GM19240 (cell line): ENCODE data around the gene XIRP1.
"Not testable (repeated sequence)": the region's sequence is repeated elsewhere in the genome, so short reads cannot be mapped to it uniquely, and the experiment has no call there.

ENCODE experiments used
- DNase-seq: peaks from one replicate; pipeline ENCODE4 v3.0.0; 2011; ENCODE audit warnings: low spot score; ENCODE audit not compliant: insufficient read length

Gene XIRP1

DNA sequence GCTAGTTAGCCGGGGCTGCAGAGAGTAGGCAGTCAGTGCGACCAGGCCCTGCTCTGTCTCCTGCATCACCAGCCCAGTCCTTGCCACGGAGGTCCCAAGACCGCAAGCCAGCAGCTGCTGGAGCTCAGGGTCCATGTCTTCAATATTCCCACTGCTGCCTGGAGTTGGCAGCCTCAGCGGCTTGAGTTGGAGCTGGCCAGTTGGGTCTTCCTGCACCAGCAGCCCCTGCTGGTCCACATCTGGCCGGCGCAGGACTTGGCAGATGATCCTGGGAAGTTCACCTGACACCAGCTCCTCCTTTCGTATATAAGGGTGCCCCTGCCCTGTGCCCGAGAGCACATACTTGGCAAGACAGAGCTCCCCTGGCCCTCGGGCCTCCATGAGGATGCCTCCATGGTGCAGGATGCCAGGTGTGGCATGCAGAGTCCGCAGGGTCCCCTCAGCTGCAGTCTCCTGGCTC is 5.7 kb downstream of the XIRP1 start:
- DNase-seq: no peak

DNA sequence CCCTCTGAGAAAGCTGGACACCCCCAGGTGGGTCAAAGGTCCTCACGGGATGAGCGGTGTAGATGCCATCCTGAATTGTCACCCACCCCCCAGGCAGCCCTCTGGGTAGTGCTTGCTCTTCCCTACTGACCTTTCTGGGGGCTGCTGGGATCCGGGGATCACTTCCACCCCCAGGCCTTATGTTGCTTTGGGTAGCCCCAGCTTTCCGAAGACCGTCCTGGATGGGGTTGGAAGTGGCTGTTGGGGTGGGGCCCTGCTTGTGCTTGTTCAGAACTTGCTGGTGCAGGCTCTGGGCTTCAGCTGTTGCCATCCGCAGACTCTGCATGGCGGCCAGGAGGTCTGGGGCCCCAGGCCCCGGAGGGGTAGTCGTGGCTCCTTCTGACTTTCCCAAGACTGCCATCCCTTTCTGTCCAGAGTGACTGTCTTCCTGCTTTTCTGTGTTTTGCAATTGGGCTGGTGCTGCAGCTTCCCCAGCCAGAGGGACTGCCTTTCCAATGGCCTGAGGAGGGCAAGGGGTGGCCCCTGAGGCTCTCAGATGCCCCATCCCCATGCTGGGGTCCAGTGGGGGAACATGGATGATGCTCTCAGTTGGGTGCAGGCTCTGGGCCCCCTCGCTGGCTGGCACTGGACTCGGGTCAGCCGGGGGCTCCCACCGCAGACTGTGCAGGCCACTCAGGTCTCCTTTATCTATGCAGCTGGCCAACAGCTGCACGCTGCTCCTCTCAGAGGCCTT is 6.3 kb downstream of the XIRP1 start:
- DNase-seq: no peak

DNA sequence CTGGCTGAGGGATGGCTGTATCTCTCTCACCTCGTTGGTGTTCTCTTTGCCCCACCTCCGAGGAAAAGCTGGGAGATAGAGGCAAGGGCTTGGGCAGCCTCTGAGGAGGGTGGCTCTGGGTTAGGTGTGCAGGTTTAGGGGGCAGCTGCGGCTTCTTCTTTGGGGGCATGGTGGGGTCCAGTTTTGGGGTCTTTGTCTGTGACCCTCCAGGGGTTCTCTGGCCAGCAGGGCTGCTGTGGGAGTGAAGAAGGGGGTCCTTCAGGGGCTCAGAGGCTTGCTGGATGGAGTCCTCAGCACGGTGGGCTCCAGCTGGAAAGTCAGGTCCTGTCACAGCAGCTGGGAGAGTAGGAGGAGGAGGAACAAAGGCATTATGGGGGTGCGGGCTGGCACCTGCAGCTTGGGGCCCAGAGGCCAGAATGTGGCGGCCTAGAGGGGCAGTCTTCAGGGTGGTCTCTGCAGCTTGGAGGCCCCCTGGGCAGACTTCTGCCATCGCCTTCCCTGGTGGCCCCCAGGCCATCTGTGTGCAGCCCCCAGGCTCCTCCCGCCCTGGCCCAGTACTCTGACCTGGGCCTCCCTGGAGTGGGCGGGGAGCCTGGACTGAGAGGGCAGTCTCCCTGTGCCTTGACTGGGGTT is 7.0 kb downstream of the XIRP1 start:
- no peak for DNase-seq

DNA sequence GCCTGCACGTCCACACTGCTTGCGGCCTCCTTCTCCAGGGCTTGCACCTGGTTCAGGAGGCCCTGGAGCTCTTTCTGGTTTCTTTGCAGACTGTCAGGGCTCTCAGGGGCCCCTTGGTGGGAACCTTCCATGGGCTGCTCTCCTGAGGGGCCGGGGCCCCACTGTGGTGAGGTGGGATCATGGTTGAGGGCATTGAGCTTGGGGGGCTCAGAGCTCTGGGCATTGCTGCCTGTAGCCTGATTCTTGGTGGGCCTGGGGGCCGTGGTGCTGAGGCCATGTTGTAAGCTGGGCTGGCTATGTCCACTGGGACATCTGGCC is 7.5 kb downstream of the XIRP1 start:
- no peak for DNase-seq

DNA sequence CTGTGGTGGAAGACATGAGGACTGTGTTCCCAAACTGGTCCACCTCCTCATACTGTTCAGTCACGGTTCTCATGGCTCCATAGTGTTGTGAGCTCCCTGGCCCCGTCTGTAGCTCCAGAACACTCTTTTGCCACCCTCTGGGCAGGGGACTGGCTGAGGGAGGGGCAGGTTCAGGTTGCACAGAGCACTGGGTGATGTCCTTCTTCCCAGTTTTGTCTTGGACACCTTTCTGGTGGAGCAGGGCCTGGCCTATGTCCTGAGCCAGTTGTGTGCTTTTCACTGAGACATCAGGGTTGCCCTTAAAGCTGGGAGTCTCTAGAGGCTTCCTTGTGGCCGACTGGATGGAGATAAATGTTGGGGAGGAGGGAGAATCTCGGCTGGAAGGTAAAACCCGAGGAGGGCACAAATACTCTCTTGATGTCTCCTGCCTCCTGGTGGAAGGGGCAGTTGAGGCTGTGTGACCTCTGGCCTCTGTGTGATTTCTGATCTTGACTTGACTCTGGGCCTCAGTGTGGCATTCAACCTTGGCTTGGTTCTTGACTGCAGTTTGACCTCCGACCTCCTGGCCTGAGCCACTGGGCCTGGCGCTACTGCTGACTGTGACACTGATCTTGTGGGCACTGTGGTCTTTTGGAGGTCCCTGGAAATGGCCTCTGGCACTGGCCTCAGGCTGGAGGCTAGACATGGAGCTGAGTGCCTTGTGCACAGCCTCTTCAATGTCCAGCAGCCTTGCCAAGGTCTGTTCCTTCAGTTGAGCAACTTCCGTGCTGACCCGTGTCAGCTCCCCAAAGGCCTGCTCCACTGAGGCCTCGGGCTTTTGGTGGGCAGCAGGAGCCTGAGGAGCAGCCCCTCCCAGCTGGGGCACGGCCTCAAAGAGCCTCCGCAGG is 8.1 kb downstream of the XIRP1 start:
- no peak for DNase-seq

DNA sequence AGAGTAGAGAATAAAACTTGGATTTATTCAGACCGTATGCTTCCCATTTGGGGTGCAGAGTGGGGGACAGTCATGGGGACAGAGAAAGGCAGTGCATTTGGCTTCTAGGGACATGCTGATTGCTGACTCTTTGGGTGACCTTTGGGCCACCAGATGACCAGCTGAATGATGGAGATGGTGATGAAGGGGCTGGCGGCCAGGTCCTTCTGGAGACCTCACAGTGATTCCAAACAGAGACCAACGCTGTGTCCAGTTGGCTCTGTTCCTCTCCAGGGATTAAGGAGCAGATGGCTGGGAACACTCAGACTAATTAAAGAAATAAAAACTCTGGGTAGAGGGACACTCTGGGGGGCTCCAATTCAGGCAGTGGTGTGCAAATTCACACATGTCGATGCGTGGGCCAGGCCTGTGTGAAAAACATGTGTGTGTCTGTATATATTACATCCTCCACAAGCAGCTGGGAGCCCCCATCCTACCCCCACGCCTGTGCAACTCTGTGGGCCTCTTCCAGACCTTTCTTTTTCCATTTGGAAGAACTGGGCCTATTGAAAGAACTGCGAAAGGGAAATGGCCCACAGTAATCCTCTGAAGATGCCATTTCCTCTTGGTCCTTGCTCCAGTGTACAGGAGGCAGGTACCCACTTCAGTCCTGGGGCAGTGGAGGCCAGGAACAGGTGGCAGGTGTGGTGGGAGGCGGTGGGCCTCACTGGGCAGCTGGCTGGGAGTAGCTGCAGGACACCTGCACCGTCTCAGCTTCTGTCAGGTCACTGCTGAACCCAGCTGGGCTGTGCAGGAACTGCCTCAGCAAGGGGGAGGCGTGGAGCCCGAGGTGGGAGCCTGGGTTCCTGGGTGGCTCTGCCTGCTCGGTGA is 8.9 kb downstream of the XIRP1 start:
- DNase-seq: no peak

DNA sequence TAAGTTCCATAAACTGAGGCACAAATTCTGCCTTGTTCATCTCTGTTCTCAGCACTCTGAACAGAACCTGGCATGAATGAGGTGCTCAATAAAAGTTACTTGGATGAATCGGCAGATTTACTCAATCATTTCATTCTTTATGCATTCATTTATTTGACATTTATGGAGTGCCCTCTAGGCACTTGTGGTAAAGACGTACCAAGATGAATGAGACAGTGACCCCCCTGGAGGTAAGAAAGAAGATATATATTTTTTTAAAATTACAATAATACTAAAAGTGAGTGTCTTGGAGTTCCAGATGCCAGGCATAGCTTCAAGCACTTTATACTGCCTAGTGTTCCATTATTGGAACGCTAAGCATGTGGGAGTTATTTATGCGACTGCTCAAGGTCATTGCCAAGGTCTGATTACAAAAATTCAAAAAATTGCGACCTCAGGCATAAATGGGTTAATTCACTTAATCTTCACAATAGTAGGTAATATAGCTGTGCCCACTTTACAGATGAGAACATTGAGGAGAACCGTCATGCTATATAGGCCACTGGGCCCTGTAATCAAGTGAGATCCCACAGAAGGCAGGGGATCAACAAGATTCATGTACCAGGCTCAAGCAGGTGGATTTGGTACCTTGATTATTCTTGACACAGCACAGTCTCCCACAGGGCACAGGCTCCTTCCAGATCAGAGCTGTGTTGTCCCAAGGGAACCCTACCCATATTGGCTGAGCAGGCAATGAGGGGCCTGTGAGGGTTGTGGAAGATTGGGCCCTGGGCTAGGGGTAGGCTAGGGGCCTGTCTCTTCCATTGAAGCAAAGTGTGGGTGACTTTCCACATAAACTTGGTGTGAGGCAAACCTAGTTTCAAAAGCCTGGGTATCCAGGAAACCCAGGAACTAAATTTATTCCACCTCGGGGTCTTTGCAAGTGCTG is 10.7 kb downstream of the XIRP1 start:
- DNase-seq: no peak

DNA sequence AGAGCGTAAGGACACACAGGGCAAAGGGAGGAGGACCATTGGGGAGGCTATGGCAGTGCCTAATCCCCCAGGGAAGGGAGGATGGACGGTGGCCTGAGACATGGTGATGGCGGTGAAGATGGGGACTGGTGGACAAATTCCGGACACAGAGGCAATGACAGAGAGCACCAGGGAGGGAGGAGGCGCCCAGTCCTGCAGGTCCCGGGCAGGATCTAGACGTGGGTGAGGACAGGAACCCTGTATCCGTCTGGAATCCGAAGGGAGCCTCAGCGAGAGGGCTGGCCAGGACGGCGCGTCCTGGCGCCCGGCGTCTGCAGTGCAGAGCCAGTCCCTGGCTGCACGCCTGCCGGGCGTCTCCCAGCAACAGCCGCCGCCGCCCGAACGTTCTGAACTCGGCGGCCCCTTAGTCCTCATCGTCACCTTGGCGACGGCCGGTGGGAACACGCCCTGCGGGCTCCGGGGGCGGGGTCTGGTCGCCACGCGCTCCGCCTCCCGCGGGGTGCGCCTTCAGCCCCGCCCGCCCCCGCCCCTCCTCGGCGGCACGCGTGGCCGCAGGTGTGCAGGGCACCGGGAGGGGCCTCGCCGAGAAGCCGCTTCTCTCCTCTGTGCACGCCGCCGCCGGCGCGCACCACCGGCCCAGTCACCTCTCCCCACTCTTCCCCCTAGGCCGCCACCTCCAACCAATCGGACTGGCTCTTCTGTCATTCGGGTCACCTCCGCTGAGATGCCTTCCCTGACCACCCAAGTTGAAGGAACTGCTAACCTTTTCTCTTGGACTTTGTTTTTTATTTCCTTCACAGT is 11.6 kb downstream of the XIRP1 start:
- peak; percentile 88 for DNase-seq

DNA sequence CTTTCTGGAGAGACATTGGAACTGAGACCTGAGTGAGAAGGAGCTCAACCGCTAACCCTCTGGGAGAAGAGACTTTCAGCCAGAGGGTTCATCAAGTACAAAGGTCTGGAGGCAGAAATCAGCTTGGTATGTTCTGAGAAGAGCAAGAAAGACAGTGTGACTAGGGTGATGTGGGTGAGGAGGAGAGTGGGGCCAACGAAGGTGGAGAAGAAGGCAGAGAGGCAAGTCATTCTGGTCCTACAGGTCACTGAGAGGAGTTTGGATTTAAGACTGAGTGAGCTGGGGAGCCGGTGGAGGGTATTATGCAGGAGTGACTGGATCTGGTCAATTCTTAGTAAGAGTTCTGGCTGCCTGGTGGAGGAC is 12.2 kb downstream of the XIRP1 start:
- DNase-seq: no peak

DNA sequence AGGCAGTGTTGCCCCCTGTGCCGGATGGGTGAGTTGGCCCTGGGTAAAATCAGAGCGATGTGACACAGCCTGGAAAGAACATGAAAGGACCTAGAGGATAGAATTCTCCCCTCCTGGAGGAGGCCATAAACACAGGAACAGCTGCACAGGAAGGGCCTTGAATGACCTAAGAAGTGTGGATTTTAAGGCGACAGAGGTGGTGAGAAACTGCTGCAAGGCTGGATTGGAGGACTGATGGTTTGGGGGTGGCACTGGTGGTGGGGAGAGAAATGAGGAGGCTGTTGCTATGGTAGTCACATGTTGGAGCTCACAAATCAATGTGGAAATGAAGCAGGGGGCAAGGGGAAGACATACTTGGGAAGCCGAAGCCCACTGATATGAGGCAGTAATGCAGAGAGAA is 13.8 kb downstream of the XIRP1 start:
- DNase-seq: no peak

DNA sequence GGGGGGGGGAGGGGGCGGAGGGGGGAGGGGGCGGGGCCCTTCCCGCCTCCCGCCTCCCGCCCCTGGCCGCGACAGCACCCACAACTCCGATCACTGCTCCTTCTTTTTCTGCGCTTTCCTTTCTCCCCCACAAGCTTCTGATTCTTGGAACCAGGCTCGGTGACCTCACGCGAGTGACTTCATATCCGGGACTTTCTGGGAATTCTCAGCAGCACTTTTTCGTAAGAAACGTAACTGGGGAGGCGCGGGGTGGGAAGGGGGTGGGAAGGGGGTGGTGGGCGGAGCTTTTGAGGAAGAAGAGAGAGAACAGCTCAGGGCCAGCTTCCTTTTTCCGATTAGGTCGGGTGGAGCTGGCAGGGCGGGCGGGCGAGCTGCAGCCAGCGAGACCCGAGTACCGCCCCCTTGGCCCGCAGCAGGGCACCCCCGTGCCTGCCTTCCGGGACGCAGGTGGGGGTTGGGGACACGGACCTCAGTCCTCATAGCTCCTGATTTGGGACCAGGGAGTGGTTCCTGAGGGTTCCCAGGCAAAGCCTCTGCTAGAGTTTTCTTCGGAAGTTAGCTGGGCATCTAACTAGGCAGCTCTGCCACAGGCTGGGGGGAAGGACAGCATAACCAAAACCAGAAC is 14.6 kb downstream of the XIRP1 start:
- DNase-seq: peak; percentile 47

DNA sequence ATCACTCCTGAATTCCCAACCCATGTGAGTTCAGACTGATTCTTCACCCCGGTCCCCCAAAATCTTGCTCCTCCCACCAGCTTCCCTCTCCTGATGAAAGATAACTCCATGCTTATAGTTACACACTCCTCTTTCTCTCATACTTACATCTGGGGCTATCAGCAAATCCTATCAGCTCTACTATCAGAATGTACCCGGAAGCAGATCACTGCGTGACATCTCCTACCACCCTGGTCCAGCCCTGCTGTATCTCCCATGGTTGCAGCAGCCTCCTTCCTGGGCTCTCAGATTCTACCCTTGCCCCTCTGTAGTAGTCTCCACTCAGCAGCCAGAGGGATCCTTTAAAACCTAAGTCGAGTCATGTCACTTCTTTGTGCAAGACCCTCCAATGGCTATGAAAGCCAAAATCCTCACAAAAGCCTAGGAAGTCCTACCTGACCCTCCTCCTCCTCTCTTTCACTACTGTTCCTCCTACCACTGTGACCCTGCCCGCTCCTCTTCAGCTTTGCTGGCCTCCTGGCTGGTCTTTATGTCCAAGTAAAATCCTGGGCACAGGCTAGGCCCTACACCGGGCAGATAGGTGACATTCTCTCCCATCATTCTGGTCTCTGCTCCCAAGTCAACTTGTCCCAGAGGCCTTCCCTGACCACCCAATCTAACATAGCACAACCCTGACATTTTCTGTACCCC is 16.2 kb downstream of the XIRP1 start:
- DNase-seq: no peak

DNA sequence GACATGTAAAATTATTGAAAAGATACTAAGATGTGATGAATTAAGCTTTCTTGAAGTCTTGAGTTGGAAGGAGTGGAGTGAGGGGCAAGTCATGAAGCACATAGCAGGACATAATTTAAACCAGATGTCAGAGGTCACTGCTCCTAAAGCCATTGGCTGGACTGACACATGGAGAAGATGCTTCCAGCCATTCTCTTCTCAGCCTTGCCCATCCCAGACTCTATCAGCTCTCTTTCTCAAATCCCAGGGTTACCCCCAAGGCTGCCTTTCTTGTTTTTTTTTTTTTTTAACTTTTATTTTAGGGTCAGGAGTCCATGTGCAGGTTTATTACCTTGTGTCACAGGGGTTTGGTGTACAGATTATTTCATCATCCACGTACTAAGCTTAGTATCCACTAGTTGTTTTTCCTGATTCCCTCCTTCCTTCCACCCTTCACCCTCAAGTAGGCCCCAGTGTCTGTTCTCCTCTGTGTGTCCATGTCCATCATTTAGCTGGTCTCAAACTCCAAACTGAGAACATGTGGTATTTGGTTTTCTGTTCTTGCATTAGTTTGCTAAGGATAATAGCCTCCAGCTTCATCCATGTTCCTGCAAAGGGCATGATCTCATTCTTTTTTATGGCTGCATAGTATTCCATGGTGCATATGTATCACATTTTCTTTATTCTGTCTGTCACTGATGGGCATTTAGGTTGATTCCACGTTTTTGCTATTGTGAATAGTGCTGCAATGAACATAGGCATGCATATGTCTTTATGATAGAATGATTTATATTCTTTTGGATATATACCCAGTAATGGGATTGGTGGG is 18.9 kb downstream of the XIRP1 start:
- DNase-seq: no peak

DNA sequence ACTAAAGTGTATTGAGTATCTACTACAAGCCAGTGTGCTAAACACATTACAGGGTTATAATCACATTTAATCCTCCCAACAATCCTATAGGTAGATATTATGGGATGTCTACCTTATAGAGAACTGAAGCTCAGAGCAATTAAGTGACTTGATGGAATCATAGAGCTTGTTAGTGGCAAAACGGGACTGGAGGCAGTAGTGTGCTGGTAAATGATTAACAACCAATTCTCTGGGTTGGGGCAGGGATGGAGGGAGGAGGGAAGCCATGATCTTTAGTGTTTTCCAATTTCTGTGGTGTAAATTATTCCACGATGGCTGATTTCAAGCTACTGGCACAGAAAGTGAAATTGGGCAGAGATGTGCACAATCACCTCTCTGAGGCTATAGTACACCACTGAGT is 20.5 kb downstream of the XIRP1 start:
- no peak for DNase-seq

DNA sequence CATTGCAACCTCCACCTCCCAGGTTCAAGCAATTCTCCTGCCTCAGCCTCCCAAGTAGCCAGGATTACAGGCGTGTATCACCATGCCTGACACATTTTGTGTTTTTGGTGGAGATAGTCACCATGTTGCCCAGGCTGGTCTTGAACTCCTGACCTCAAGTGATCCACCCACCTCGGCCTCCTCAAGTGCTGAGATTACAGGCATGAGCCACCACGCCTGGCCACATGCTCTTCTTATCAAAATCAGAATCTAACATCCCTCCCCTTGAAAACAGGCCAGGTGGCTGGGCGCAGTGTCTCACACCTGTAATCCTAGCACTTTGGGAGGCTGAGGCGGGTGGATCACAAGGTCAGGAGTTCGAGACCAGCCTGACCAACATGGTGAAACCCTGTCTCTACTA is 21.5 kb downstream of the XIRP1 start:
- not testable (repeated sequence) for DNase-seq

DNA sequence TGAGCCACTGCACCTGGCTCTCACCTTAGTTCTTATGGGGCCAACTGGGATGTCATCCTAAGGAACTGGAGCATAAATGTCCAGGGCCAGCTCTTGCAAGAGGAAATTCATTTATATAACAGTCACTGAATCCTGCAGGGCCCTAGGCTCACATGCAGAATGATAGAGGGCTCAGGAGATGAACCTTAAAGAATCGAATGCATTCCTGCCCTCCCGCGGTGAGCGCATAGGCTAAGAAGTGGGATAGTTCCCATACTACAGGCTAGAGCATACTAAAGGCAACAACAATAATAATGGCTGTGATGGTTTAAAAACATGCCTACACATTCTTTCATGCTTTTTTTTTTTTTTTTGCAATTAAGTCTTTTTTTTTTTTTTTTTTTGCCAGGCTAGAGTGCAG is 21.9 kb downstream of the XIRP1 start:
- DNase-seq: no peak

DNA sequence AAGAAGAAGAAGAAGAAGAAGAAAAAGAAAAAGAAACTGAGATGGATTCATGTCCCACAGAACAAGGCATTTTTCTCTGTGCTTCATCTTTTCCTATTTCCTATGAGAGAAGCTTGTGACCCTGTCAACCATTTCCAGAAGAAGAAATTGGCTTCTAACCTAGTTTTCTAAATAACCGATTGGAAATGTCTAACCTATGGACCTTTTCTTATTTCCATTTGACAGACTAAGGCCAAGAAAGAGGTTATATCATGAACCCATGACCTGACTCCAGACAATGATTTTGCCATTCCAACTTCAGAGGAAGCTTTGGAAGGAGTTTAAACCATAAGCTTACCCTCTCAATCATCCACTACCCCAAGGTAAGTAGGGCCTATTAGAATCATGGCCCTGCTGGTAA is 22.7 kb downstream of the XIRP1 start:
- no peak for DNase-seq
